Type B pancreatic cell (in vitro differentiated cells): ENCODE results near the gene MYBL2. TPM values are rescaled to one million over a fixed set of nuclear protein-coding genes. Genes with fewer than 3 reads are reported as not detected.
"Not testable (repeated sequence)": the region's sequence is repeated elsewhere in the genome, so short reads cannot be mapped to it uniquely, and the experiment has no call there.

ENCODE experiments used
- DNase-seq: peaks from one replicate; pipeline ENCODE4 v3.0.0; 2021; ENCODE audit warnings: mixed read lengths; ENCODE audit not compliant: unreplicated experiment; ENCODE audit errors: extremely low spot score
- H3K27ac Mint-ChIP-seq: 2 replicates; pipeline ENCODE4 v1.8.0; 2021; ENCODE audit warnings: mild to moderate bottlenecking, mixed read lengths
- H3K27me3 Mint-ChIP-seq: 2 replicates; pipeline ENCODE4 v1.8.0; 2021; ENCODE audit warnings: mixed read lengths
- H3K36me3 Mint-ChIP-seq: 2 replicates; pipeline ENCODE4 v1.8.0; 2021; ENCODE audit warnings: mixed read lengths
- H3K4me1 Mint-ChIP-seq: one replicate; pipeline ENCODE4 v1.8.0; 2021; ENCODE audit warnings: mixed read lengths; ENCODE audit not compliant: unreplicated experiment
- H3K4me3 Mint-ChIP-seq: 2 replicates; pipeline ENCODE4 v1.8.0; 2021; ENCODE audit warnings: mild to moderate bottlenecking, mixed read lengths
- H3K9me3 Mint-ChIP-seq: 2 replicates; pipeline ENCODE4 v1.8.0; 2021; ENCODE audit warnings: mixed read lengths
- long read RNA-seq: library from polyadenylated mRNA; unstranded; transcript quantifications from one replicate; pipeline ENCODE4 v2.0.0, GENCODE V29; 2020
- total RNA-seq: library from RNA; stranded (reverse); gene quantifications from 2 replicates; pipeline ENCODE4 v1.2.1, GENCODE V29; 2021; ENCODE audit warnings: low replicate concordance
- TF ChIP-seq, protein P1 (sequence below): fragments of 200-600 bp; sonication (generic); conservative IDR thresholded peaks from 2 replicates; pipeline ENCODE4 v1.5.0; 2021; ENCODE audit warnings: antibody characterized with exemption, mild to moderate bottlenecking

The MYBL2 gene
- 29.4 and 51.0 TPM in 2 replicates for total RNA-seq
- long read RNA-seq, partial matches to known transcripts = 4 of 6 reads
- long read RNA-seq, other reads (novel, unspliced or antisense) = 0 of 6 reads

DNA sequence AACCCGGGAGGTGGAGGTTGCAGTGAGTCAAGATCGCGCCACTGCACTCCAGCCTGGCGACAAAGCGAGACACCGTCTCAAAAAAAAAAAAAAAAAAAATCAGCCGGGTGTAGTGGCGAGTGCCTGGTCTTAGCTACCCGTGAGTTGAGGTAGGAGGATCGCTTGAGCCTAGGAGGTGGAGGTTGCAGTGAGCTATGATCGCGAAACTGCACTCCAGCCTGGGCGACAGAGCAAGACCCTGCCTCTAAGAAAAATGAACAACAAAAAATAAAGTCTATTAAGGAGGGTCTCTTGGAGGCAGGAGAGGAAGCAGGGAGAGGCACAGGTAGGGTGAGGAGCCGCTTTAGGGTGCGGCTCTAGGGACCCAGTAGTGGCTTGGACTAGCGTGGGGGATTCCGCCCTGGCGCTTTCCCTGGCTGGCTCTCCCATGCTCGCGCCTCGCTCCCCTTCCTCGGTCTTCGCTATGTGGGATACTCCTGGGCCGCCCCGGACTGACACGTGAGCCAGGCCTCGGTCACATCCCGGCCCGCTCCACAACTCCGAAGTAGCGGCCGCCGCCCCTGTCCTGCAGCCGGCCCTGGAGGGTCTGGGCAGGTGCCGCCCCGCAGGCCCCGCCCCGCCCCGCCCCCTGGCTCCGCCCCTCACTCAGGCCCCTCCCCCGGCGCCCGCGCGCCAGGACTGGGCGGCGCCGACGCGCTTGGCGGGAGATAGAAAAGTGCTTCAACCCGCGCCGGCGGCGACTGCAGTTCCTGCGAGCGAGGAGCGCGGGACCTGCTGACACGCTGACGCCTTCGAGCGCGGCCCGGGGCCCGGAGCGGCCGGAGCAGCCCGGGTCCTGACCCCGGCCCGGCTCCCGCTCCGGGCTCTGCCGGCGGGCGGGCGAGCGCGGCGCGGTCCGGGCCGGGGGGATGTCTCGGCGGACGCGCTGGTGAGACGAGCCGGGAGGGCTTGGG, at the start of gene MYBL2:
Gene MYBL2 (plus strand): TSS at position 739 of the 953 bp plus-strand sequence. CDS start 170 bp downstream, at position 909.
- TF ChIP-seq, protein P1, sequence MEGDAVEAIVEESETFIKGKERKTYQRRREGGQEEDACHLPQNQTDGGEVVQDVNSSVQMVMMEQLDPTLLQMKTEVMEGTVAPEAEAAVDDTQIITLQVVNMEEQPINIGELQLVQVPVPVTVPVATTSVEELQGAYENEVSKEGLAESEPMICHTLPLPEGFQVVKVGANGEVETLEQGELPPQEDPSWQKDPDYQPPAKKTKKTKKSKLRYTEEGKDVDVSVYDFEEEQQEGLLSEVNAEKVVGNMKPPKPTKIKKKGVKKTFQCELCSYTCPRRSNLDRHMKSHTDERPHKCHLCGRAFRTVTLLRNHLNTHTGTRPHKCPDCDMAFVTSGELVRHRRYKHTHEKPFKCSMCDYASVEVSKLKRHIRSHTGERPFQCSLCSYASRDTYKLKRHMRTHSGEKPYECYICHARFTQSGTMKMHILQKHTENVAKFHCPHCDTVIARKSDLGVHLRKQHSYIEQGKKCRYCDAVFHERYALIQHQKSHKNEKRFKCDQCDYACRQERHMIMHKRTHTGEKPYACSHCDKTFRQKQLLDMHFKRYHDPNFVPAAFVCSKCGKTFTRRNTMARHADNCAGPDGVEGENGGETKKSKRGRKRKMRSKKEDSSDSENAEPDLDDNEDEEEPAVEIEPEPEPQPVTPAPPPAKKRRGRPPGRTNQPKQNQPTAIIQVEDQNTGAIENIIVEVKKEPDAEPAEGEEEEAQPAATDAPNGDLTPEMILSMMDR = no peak
- H3K4me1 Mint-ChIP-seq = no peaks in the 10 kb centered on the region
- H3K9me3 Mint-ChIP-seq = no peaks in the 10 kb centered on the region
- peaks cover 8% of the 10 kb centered on the region for H3K27me3 Mint-ChIP-seq
- peak within 1 kb of the TSS; percentile 83 for H3K4me3 Mint-ChIP-seq
- no peak within 1 kb of the TSS for H3K27ac Mint-ChIP-seq
- H3K36me3 Mint-ChIP-seq = no peaks in the 10 kb centered on the region
- DNase-seq = peak; percentile 81

DNA sequence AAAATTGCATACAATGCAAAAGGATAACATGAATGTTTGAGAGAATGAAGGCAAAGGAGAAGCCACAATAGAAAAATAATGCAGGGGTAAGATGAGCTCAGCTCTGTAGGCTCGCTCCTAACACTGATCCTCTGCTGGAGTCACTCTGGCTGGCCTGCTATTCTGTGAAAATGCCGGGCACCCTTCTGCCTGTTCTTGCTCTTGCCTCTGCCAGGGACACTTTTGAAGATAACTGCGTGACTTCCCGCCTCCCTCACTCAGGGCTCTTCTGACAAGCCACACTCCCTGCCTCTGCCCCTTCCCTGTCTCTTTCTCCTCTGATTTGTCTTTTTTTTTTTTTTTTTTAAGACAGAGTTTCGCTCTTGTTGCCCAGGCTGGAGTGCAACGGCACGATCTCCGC, 35.3 kb upstream of the MYBL2 start:
- no peaks in the 10 kb centered on the region for H3K9me3 Mint-ChIP-seq
- peaks cover 18% of the 10 kb centered on the region for H3K36me3 Mint-ChIP-seq
- H3K4me1 Mint-ChIP-seq = no peaks in the 10 kb centered on the region
- TF ChIP-seq, protein P1 = no peak
- no peaks in the 10 kb centered on the region for H3K27me3 Mint-ChIP-seq
- H3K4me3 Mint-ChIP-seq = no peak overlapping the region
- DNase-seq = no peak
- no peak overlapping the region for H3K27ac Mint-ChIP-seq

DNA sequence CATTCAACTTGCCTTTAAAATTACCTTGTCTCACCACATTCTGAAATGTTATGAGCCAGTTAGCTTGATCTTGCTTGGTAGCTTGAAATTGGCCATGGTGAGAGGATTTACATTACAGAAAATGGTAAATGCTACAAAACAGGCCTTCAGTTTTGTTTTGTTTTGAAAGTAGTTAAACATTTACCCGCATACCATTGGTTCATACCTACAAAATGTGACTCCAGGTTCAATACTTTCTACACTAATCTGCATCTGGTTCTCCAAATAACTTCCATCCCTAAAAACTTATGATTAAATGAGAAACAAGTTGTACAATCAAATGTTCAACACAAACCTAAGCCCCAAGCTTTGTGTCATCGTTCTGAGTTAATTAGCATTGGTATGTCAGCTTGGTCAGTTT, 30.5 kb upstream of the MYBL2 start:
- no peak for DNase-seq
- no peak overlapping the region for H3K4me3 Mint-ChIP-seq
- TF ChIP-seq, protein P1 = no peak
- H3K4me1 Mint-ChIP-seq = no peaks in the 10 kb centered on the region
- H3K36me3 Mint-ChIP-seq = peaks cover 21% of the 10 kb centered on the region
- no peak overlapping the region for H3K27ac Mint-ChIP-seq
- no peaks in the 10 kb centered on the region for H3K27me3 Mint-ChIP-seq
- H3K9me3 Mint-ChIP-seq = no peaks in the 10 kb centered on the region

DNA sequence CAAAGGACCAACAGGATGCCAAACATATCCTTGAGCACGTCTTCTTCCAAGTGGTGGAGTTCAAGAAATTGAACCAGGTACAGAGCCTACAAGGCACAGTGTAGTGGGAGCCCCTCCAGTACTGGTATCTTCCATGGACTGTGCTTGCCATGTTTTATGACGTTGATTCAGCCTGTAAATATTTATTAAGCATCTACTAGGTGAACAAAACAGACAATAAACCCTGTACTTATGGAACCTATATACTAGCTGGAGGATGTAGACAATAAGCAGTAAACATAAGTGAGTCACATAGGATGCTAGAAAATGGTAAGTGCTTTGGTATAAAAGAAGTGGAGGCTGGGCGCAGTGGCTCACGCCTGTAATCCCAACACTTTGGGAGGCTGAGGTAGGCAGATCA, 24.4 kb upstream of the MYBL2 start:
- Mint-ChIP-seq H3K4me3 (no peak overlapping the region), H3K9me3 (no peaks in the 10 kb centered on the region), H3K4me1 (no peaks in the 10 kb centered on the region), H3K27ac (no peak overlapping the region), H3K36me3 (peaks cover 13% of the 10 kb centered on the region), H3K27me3 (no peaks in the 10 kb centered on the region)
- TF ChIP-seq, protein P1 = no peak
- no peak for DNase-seq

DNA sequence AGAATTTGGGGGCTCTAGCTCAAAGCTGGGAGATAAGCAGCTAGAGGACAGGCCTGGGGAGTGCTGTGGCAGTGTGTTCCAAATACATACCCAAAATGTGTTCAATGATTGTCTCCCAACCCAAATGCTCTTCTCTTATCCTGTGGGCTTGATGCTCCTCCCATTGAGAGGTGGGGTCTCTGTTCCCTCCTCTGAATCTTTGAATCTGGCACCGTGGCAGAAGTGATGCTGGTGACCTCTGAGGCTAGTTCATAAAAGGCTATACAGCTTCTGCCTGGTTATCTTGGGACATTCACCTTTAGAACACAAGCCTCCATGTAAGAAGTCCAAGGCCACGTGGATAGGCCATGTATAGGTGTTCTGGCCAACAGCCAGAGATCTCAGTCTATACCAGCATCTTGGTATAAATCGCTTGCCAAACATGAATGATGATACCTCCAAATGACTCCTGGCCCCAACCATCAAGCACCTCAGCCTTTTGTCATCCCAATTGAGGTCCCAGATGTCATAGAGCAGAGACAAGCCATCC, 15.9 kb upstream of the MYBL2 start:
- DNase-seq = no peak
- H3K27ac Mint-ChIP-seq = peak overlapping the region; percentile 29
- H3K9me3 Mint-ChIP-seq = no peaks in the 10 kb centered on the region
- no peaks in the 10 kb centered on the region for H3K4me1 Mint-ChIP-seq
- TF ChIP-seq, protein P1 = no peak
- H3K4me3 Mint-ChIP-seq = no peak overlapping the region
- no peaks in the 10 kb centered on the region for H3K27me3 Mint-ChIP-seq
- peaks cover 5% of the 10 kb centered on the region for H3K36me3 Mint-ChIP-seq

DNA sequence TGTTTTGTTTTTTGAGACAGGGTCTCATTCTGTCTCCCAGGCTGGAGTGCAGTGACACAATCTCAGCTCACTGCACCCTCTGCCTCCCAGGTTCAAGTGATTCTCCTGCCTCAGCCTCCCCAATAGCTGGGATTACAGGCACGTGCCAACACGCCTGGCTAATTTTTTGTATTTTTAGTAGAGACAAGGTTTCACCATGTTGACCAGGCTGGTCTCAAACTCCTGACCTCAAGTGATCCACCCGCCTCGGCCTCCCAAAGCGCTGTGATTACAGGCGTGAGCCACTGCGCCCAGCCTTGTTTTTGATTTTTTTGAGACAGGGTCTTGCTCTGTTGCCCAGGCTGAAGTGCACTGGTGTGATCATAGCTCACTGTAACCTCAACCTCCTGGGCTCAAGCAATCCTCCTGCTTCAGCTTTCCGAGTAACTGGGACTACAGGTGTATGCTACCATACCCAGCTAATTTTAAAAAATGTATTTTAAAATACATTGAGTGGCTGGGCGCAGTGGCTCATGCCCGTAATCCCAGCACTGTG, 15.2 kb upstream of the MYBL2 start:
- H3K27ac Mint-ChIP-seq, H3K27me3 Mint-ChIP-seq, DNase-seq, H3K4me1 Mint-ChIP-seq, H3K4me3 Mint-ChIP-seq, H3K36me3 Mint-ChIP-seq, H3K9me3 Mint-ChIP-seq: not testable (repeated sequence)
